GM18868 (cell line): ENCODE data around the gene HLA-A.
"Not testable (repeated sequence)": the region's sequence is repeated elsewhere in the genome, so short reads cannot be mapped to it uniquely, and the experiment has no call there.

Experiments
- ATAC-seq: cut with Tn5 transposase; IDR thresholded peaks from one replicate; pipeline ENCODE4 v1.9.1; 2021; ENCODE audit warnings: mild to moderate bottlenecking, moderate library complexity; ENCODE audit not compliant: unreplicated experiment

The HLA-A gene

GRCh38 chr6:29958921-29959320, 16.6 kb downstream of the HLA-A start:
- ATAC-seq = no peak

GRCh38 chr6:29959467-29959866, 17.1 kb downstream of the HLA-A start:
- no peak for ATAC-seq

GRCh38 chr6:29961966-29962365, 19.6 kb downstream of the HLA-A start:
- ATAC-seq = no peak

- ATAC-seq = not testable (repeated sequence)
Observed at GRCh38 chr6:29963697-29964096, 21.4 kb downstream of the HLA-A start.

- no peak for ATAC-seq
Observed at GRCh38 chr6:29964518-29964886, 22.2 kb downstream of the HLA-A start.

GRCh38 chr6:29964887-29965562, 22.7 kb downstream of the HLA-A start:
- peak; percentile 95 for ATAC-seq

GRCh38 chr6:29965563-29965872, 23.2 kb downstream of the HLA-A start:
- no peak for ATAC-seq

- no peak for ATAC-seq
Observed at GRCh38 chr6:29965873-29966601, 23.7 kb downstream of the HLA-A start.

- ATAC-seq = no peak
Observed at GRCh38 chr6:29967379-29968010, 25.2 kb downstream of the HLA-A start.

- no peak for ATAC-seq
Observed at GRCh38 chr6:29968130-29968529, 25.8 kb downstream of the HLA-A start.

GRCh38 chr6:29968905-29969304, 26.6 kb downstream of the HLA-A start:
- no peak for ATAC-seq

- ATAC-seq = no peak
Observed at GRCh38 chr6:29970711-29971110, 28.4 kb downstream of the HLA-A start.

GRCh38 chr6:29974901-29975560, 32.7 kb downstream of the HLA-A start:
- no peak for ATAC-seq

GRCh38 chr6:29975561-29975907, 33.2 kb downstream of the HLA-A start:
- no peak for ATAC-seq

GRCh38 chr6:29976253-29976587, 33.9 kb downstream of the HLA-A start:
- ATAC-seq = no peak

- peak; percentile 63 for ATAC-seq
Observed at GRCh38 chr6:29976588-29977424, 34.5 kb downstream of the HLA-A start.

GRCh38 chr6:29977425-29977727, 35.0 kb downstream of the HLA-A start:
- no peak for ATAC-seq

- ATAC-seq = not testable (repeated sequence)
Observed at GRCh38 chr6:29980013-29980412, 37.7 kb downstream of the HLA-A start.

GRCh38 chr6:29980511-29980910, 38.2 kb downstream of the HLA-A start:
- ATAC-seq = no peak

GRCh38 chr6:29981211-29981812, 39.0 kb downstream of the HLA-A start:
- no peak for ATAC-seq

- no peak for ATAC-seq
Observed at GRCh38 chr6:29982097-29982496, 39.8 kb downstream of the HLA-A start.
